SK-MEL-5 (cell line): ENCODE results near the gene NUDCD2. TPM values are rescaled to one million over a fixed set of nuclear protein-coding genes. Genes with fewer than 3 reads are reported as not detected.
A peak's percentile ranks its signal among the peaks of the same experiment; 100 is the strongest.
"Not testable (repeated sequence)": the region's sequence is repeated elsewhere in the genome, so short reads cannot be mapped to it uniquely, and the experiment has no call there.

ENCODE experiments used
- DNase-seq: peaks from one replicate; pipeline ENCODE4 v3.0.0-alpha.2; 2016; ENCODE audit warnings: low read depth, low spot score
- in situ Hi-C: cut with HindIII; loops from 2 replicates; pipeline ENCODE4 v1.10.0; 2016; ENCODE audit warnings: low sequenced_read_pairs, high pct_unique_total_duplicates, low pct_unique_long_range_greater_than_20kb
- total RNA-seq: library from RNA; depleted of rRNA; stranded (reverse); fragments of >200 nt; shearing (Covaris generic); gene quantifications from 2 replicates; pipeline ENCODE4 v1.2.3, GENCODE V29; 2014

The NUDCD2 gene
- total RNA-seq, 1 experiment from 2014 or later, result 6.1 TPM

DNA sequence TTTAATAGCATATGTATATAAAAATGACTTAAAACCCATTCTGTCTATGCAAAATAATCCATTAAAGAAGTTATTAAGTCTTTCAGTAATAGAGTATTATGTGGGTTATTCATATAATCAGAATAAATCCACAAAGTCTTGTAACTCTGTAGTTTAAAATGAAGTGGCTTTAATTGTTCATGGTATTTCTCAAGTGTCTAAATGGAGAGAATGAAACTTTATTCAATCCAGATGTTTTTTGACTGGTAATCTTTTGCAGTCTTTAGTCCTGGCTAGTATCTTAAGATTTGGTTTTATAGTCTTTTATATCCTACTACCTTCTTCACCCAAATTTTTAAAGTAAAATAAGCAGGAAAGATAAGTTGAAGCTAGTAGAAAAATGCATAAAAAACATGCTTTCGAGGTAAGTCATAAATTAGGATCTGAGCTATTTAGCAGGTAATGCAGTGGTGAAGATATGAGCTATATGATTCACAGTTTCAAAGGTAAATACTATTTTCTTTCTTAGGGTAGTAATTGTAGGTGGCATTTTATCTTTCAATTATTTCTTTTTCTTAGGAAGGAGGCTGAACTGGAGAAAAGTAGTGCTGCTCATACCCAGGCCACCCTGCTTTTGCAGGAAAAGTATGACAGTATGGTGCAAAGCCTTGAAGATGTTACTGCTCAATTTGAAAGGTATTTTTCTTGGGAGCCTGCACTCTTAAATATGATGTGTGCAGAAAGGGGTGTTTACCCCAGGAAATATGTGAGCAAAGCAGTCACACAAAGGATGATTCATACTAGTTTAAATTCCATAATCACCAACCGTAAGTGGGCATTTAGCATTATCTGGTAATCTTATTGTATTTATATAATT lies 18.5 kb upstream of the NUDCD2 start:
- DNase-seq, result no peak
- in situ Hi-C loops, result no loop called here

GRCh38 chr5:163475411-163475810 lies 15.5 kb upstream of the NUDCD2 start:
- in situ Hi-C loops, result no loop called here
- DNase-seq, result no peak

DNA sequence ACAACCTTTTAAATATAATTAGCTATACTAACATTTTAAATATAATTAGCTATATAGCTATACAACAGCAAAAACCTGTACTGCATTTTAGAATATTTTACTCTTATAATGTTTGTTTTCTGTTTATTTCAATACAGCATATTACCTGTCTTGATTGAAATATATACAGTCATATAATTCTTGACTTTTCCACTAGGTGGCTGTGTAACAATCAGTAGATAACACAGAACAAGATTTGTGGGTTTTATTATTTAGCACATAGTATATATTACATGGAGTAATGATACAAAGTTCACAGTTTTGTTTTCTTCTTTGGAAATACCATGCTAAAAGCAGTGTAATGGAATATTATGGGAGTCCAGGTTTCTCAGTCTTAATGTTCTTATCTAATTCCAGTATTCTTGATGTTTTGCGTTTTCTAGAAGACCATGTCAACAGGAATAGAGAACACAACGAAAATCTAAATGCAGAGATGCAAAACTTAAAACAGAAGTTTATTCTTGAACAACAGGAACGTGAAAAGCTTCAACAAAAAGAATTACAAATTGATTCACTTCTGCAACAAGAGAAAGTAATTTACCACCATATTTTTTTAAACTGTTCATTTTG lies 13.8 kb upstream of the NUDCD2 start:
- in situ Hi-C loops, result no loop called here
- peak; percentile 45 for DNase-seq

GRCh38 chr5:163467682-163468081 lies 7.8 kb upstream of the NUDCD2 start:
- in situ Hi-C loops, result no loop called here
- no peak for DNase-seq

DNA sequence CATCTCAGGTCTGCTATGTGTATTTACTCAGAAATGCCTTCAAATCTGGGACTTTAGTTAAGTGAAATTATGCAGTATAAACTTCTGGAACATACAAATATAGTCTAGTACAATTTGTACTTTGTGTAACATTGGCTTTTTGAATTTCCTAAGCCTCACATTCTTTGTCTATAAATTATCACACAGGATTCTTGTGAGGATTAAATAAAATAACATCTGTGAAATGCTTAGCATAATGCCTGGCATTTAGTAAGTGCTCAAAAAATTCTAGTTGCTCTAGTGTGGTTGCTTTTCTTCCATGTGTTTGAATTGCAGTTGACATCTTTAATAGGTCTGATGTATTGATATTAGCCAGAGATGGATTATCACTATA lies 3.1 kb upstream of the NUDCD2 start:
- in situ Hi-C loops, result no loop called here
- no peak for DNase-seq

GRCh38 chr5:163460562-163461171 lies 765 bp upstream of the NUDCD2 start, which contains the start of gene HMMR:
Gene HMMR, plus strand, starts transcription at chr5:163460632. Its CDS starts 61 bp downstream, at chr5:163460693.
- DNase-seq, result no peak
- in situ Hi-C loops, result no loop called here

GRCh38 chr5:163459462-163459818 lies 462 bp downstream of the NUDCD2 start:
- in situ Hi-C loops, result no loop called here
- DNase-seq, result peak; percentile 10

DNA sequence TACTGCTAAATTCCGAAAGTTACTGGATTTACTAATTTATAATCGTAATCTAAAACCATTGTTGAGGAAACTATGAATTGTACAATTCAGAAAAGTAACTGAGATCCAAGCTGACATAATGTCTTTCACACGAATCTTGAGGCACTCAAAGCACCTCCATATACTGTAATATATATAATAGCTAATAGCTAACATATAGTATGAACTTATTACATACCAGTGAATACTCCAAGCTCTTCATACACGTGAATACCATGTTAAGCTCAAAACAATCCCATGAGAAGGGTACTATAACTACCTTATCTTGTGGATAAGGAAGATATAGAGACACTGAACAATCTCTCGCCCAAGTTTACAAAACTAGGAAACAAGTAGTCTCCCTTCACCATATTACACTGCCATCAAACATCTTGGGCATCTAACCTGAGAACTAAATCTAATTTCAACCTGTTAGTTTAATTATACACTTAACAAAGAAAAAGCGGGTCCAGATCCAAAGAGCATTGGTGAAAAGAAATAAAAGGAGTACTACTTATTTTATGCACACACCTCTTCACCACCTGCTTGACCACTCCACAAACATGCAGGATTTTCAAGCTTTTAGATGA lies 1.0 kb downstream of the NUDCD2 start:
- no peak for DNase-seq
- in situ Hi-C loops, result no loop called here

- in situ Hi-C loops, result no loop called here
- DNase-seq, result no peak
These were observed 3.1 kb downstream of the NUDCD2 start for GRCh38 chr5:163456840-163457239.

DNA sequence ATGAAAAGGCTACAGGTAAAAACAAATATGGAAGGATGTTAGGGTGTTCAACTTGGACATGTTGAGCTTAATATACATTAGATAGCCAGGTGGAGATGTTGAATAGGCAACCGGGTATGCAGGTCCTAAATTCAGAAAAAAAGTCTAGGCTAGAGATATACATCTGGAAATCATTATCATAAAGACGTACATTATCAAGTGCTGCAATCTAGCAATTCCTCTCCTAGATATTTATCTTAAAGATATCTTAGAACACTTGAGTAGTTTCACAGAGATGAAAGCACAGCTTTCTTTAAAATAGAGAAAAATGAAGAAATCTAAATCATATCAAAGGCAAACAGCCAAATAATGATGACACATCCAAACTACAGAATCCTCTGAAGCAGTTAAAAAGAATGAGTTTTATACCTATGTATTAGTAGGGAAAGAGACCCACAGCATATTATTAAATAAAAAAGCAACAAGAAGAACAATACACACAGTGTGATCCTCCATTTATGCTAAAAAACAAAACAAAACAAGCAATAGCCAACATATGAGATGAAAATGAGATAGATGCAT lies 3.8 kb downstream of the NUDCD2 start:
- in situ Hi-C loops, result no loop called here
- no peak for DNase-seq

GRCh38 chr5:163455406-163455805 lies 4.5 kb downstream of the NUDCD2 start:
- DNase-seq, in situ Hi-C loops: not testable (repeated sequence)

DNA sequence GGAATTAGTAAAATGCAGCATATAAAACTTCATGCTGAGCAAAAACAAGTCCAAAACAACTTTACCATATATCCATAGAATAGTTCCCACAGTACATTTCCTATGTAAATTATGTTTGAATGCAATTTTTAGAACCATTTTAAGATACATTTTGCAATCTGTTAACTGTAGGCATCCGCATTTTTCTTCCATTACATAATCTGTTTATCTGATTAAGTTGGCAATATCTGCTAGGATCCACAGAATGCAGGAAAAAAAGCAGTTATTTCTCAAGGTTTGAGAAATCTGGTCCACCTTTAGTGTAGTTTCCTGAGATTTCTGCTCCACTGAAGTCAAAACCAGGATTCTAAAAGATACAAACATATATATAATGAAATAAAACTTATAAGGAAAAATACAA lies 6.2 kb downstream of the NUDCD2 start:
- in situ Hi-C loops, result no loop called here
- DNase-seq, result no peak

DNA sequence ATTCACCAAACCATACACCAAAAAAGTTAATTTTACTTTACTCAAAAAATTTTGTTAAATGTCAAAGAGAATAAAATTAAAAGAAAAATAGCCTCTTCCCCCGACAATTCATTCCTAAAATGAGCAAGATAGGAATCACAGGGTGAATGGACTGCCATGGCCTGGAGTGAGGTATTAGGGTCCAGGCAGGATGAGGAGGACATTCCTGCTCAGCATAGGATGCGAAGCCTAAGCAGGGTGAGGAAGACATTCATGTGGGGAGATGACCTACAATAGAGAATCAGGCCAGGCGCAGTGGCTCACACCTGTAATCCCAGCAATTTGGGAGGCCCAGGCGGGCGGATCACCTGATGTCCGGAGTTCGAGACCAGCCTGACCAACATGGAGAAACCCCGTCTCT lies 8.4 kb downstream of the NUDCD2 start:
- no peak for DNase-seq
- in situ Hi-C loops, result no loop called here

GRCh38 chr5:163448491-163448890 lies 11.4 kb downstream of the NUDCD2 start:
- no peak for DNase-seq
- in situ Hi-C loops, result no loop called here

GRCh38 chr5:163447875-163448274 lies 12.0 kb downstream of the NUDCD2 start:
- DNase-seq, result no peak
- in situ Hi-C loops, result no loop called here

DNA sequence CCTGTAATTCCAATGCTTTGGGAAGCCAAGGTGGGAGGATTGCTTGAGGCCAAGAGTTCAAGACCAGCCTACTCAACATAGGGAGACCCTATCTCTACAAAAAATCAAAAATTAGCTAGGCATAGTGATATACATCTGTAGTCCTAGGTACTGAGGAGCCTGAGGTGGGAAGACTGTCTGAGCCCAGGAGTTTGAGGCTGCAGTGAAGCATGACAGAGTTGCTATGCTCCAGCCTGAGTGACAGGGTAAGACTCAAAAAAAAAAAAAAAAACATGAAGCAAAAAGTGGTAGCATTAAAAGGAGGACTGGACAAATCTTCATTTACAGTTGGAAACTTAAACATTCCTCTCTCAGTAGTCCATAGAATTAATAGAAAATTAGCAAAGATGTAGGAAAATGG lies 12.7 kb downstream of the NUDCD2 start:
- no peak for DNase-seq
- in situ Hi-C loops, result no loop called here

DNA sequence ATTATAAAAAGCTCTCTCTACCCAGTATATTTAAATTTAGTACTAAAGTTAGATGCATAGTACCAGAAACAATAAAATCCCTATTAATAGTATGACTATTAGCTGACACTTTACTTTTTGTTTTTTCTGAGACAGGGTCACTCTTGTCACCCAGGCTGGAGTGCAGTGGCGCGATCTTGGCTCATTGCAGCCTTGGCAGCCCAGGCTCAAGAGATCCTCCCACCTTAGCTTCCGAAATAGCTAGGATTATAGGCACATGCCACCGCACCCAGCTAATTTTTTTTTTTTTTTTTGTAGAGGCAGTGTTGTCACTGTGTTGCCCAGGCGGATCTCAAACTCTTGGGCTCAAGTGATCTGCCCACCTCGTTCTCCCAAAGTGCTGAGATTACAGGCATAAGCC lies 14.6 kb downstream of the NUDCD2 start:
- DNase-seq, result no peak
- in situ Hi-C loops, result no loop called here

DNA sequence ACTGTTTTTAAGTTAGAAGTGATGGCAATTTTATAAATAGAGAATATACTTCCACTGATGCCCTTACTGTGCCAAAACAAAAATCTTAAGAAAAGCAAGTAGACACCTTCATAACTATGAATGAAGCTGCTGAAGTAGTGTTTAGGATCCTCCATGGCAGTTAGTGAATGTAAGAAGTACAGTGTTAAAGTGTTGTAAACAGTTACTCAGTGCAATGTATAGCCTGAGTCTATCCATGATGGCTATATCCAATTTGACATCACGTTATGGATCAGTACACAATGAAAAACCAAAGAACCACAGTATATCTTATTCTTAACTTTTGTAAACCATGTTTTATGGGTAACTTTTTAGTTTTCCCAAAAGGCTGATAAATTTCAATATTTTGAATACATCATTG lies 15.4 kb downstream of the NUDCD2 start:
- no peak for DNase-seq
- in situ Hi-C loops, result no loop called here
